HTERT RPE-1 (cell line): ENCODE results near the gene SC5D.

Experiments used
- in situ Hi-C: fragments of 300-500 bp; cut with MboI; formaldehyde crosslinking; loops from 4 replicates; pipeline ENCODE4 v1.14.3; 2020; ENCODE audit warnings: low sequenced_read_pairs

The SC5D gene

DNA sequence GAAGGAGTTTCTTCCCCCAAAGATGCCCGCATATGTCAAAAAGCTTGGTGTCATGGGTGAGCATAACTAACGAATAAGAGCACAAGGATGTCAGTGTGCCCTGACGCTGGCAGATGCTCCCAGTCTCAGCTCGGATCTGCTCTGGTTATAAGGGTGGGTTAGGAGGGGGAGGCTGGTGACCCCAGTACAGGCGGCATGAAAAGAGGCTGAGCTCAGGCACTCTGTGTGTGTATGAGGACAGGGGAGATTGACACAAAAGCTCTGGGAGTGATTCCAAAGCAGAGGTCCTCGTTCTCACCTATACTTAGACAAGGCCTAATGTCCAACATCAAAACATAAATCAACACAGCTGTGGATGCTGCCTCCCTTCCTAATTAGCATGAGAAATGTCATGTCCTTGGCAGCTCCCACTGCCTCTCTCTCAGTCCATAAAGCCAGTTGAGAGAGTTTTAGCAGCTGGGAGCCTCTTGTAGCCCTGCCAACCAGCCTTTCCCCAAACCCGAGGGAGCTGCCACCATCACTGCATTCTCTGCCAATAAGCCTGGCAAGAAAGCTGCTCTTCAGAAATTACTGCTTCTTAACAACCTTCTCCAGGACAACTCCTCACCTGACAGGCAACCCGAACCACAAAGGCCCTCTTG lies 59.8 kb downstream of the SC5D start:
- in situ Hi-C loops: no loop called here

- in situ Hi-C loops: no loop called here
Measured at GRCh38 chr11:121354192-121354591, 61.6 kb downstream of the SC5D start.

- in situ Hi-C loops: no loop called here
Measured at GRCh38 chr11:121356357-121356756, 63.8 kb downstream of the SC5D start.
